ENCODE measurements around the gene TBC1D22A. TPM values are rescaled to one million over a fixed set of nuclear protein-coding genes. Genes with fewer than 3 reads are reported as not detected.

The TBC1D22A gene
- total RNA-seq, 1 donor from 2014 or later = 34.1 TPM

DNA sequence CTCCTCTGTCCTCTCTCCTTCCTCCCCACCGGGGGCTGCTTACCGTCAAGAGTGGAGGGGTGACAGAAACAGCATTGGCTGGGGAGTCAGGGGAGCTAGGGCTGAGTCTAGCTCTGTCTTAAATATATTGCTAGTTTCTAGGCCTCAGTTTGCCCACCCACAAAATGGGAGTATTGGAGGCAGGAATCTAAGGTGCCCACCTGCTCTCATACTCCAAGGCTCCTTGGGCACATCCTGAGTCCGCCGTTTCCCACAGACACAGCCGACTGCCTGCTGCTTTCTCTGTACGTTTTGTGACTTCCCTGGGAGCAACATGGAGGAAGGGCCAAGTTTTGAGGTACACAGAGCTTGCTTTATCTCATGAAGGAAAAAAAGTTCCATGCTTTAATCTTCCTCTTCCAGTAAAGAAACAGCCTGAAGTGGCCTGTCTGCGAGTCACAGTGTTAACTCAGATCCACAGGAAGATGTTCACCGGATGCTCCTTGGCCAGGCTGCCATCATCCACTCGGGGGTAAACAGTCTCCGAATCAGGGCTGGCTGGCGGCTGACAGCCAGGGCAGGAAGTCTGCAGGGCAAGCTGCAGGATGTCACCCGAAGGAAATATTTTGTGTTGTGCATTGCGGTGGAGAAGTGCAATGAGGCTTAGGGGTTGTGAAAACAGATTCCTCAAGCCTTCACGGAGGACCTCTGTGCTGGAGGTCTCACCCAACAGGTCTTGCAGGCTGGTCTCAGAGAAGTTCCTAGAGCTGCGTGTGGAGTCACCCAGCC is 13.4 kb upstream of the TBC1D22A start:
- ATAC-seq (peak; percentile 7 to 28), DNase-seq (no peak)
- Histone ChIP-seq H3K36me3 (no peaks in the 10 kb centered on the region), H3K4me1 (peaks cover 51% of the 10 kb centered on the region), H3K27ac (peak overlapping the region; percentile 60), H3K4me3 (no peak overlapping the region), H3K9me3 (no peaks in the 10 kb centered on the region), H3K27me3 (ENCODE audit: low read depth) (no peaks in the 10 kb centered on the region)
- TF ChIP-seq, protein P1, sequence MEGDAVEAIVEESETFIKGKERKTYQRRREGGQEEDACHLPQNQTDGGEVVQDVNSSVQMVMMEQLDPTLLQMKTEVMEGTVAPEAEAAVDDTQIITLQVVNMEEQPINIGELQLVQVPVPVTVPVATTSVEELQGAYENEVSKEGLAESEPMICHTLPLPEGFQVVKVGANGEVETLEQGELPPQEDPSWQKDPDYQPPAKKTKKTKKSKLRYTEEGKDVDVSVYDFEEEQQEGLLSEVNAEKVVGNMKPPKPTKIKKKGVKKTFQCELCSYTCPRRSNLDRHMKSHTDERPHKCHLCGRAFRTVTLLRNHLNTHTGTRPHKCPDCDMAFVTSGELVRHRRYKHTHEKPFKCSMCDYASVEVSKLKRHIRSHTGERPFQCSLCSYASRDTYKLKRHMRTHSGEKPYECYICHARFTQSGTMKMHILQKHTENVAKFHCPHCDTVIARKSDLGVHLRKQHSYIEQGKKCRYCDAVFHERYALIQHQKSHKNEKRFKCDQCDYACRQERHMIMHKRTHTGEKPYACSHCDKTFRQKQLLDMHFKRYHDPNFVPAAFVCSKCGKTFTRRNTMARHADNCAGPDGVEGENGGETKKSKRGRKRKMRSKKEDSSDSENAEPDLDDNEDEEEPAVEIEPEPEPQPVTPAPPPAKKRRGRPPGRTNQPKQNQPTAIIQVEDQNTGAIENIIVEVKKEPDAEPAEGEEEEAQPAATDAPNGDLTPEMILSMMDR (IDR thresholded peaks at IDR 0.05) = no peak
- intact Hi-C loops (cut with DNase I) = no loop called here

DNA sequence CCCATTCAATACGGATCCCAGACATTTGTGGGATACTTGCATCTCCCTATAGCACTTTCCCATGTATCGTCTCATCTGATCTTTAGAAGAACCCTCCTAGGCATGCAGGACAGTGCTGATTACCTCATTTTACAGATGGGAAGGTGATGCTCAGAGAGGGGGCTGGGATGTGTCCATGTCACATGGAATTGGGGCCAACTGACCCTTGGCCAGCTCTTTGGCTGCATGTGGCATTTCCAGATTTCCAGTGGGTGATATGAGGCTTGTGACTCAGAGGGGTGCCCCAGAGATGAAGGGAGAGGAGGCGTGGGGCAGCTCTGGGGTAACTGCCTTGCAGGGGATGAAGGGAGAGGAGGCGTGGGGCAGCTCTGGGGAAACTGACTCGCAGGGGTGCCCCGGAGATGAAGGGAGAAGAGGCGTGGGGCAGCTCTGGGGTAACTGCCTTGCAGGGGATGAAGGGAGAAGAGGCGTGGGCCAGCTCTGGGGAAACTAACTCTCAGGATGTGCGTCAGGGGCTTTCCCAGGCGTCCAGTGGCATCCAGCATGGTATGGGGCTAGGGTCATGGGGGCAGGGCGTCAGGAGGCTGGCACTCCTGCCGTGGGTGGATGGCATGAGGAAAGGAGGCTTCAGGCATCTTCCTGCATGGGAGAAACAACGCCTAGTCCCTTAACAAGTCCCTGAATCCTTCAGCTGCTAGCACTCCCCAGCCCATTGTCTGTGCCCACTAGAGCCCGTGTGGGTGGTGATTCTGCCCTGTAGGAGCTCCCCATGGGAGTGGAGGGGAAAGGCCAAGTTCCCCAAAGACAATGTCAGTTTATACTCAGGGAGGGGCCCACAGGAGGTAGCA is 12.5 kb upstream of the TBC1D22A start:
- intact Hi-C loops (cut with DNase I) = no loop called here
- DNase-seq (no peak), ATAC-seq (peak in 1 of 2 donors; percentile 2)
- H3K4me3 ChIP-seq = no peak overlapping the region
- peak overlapping the region; percentile 60 for H3K27ac ChIP-seq
- no peaks in the 10 kb centered on the region for H3K36me3 ChIP-seq
- H3K9me3 ChIP-seq = no peaks in the 10 kb centered on the region
- H3K4me1 ChIP-seq = peaks cover 59% of the 10 kb centered on the region
- TF ChIP-seq, protein P1 (IDR thresholded peaks at IDR 0.05) = no peak
- no peaks in the 10 kb centered on the region for H3K27me3 ChIP-seq (ENCODE audit: low read depth)

DNA sequence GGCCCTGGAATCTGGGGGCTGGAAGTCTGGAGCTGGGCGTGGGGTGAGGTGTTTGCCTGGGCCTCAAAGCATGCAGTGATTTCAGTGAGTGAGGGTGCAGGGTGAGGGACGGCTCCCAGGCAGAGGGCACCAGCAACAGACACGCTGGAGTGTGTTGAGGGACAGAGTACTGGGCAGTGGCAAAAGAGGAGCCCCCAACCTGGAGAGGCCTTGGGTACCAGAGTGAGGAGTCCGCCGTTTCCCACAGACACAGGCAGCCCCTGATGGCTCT is 12.0 kb upstream of the TBC1D22A start:
- no peak for DNase-seq
- peak overlapping the region; percentile 31 for H3K27ac ChIP-seq

DNA sequence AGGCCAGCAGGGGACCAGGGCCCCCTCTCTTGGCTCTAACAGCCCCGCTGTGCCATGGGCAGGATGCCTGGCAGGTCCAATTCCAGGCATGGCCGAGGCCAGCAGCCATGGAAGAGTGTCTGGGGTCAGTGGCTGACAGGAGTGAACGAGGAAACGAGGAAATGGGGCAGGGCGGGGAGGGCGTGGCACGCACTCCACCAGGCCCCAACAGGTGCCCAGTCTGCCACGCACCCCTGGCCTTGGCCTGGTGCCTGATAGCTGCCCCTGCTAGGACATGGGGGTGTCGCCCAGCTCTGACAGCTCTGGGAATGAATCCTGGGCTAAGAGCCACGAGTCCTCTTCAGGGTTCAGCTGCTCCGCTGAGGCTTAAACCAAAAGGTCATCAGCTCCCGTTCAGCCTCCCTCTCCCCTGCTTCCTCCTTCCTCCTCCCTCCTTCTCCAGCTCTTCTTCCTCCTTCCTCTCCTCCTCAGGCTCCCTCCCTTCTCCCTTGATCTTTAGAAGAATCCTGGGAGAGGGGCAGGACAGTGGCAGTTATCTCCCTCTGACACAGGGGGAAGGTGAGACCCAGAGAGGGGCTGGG is 11.5 kb upstream of the TBC1D22A start:
- intact Hi-C loops (cut with DNase I) = no loop called here
- Histone ChIP-seq H3K36me3 (no peaks in the 10 kb centered on the region), H3K9me3 (peaks cover 1% of the 10 kb centered on the region), H3K27ac (peak overlapping the region; percentile 31), H3K4me1 (peaks cover 61% of the 10 kb centered on the region), H3K4me3 (no peak overlapping the region), H3K27me3 (ENCODE audit: low read depth) (no peaks in the 10 kb centered on the region)
- TF ChIP-seq, protein P1 (IDR thresholded peaks at IDR 0.05) = no peak
- ATAC-seq (peak; percentile 8 to 12), DNase-seq (no peak)

More for the DNA sequence above, 12.0 kb upstream of the TBC1D22A start:
- intact Hi-C loops (cut with DNase I) = no loop called here
- ATAC-seq = no peak
- TF ChIP-seq, protein P1 (IDR thresholded peaks at IDR 0.05) = no peak
- no peak overlapping the region for H3K4me3 ChIP-seq
- H3K9me3 ChIP-seq = no peaks in the 10 kb centered on the region
- peaks cover 61% of the 10 kb centered on the region for H3K4me1 ChIP-seq
- H3K36me3 ChIP-seq = no peaks in the 10 kb centered on the region
- no peaks in the 10 kb centered on the region for H3K27me3 ChIP-seq (ENCODE audit: low read depth)

DNA sequence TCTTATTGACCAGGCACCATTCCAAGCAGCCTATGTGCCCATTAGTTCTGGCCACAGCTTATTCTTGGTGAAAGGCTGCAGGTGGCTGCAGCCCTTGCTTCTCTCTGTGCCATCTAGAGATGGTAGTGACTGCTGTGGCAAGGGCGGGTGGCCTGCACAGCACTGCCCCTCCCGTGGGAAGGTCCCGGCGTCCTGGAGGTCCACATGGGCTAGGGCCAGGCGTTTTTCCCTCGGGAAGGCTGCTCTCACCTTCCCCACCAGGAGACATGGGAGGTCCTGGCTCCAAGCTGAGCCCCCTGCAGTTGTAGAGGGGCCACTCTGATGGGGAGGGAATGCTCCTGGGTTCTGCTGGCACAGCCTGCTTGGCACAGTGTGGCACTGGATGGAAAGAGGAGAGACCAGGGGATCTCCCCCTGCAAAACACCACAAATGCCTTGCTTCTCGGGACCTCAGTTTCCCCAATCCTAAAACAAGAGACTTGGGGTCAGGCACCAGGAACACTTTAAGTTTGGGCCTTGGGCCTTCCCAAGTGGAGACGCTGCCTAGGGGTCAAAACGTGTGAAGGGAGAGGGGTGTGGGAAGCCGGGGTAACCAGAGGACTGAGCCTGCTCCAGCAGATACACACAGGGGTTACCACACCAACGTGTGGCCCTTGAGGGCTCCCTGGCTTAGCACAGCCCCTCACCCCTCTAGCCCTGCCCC is 10.0 kb upstream of the TBC1D22A start:
- no peak for DNase-seq
- H3K4me1 ChIP-seq = peaks cover 61% of the 10 kb centered on the region
- H3K27ac ChIP-seq = no peak overlapping the region
- H3K36me3 ChIP-seq = no peaks in the 10 kb centered on the region
- TF ChIP-seq, protein P1 (IDR thresholded peaks at IDR 0.05) = no peak
- no peaks in the 10 kb centered on the region for H3K27me3 ChIP-seq (ENCODE audit: low read depth)
- H3K4me3 ChIP-seq = no peak overlapping the region
- peaks cover 9% of the 10 kb centered on the region for H3K9me3 ChIP-seq
- no peak for ATAC-seq
- intact Hi-C loops (cut with DNase I) = no loop called here

Data from lower lobe of right lung (tissue), 2 donors.